HG02610 (cell line): ENCODE measurements around the gene BANP.
"Not testable (repeated sequence)": the region's sequence is repeated elsewhere in the genome, so short reads cannot be mapped to it uniquely, and the experiment has no call there.

Source experiments
- ATAC-seq: cut with Tn5 transposase; IDR thresholded peaks from one replicate; pipeline ENCODE4 v1.9.1; 2021; ENCODE audit warnings: mild to moderate bottlenecking, moderate library complexity; ENCODE audit not compliant: unreplicated experiment

BANP gene

GRCh38 chr16:88114541-88115228 is 163.5 kb downstream of the BANP start:
- ATAC-seq: not testable (repeated sequence)

- ATAC-seq: no peak
These were observed 164.9 kb downstream of the BANP start for GRCh38 chr16:88116121-88116520.

GRCh38 chr16:88117476-88117868 is 166.2 kb downstream of the BANP start:
- ATAC-seq: no peak

DNA sequence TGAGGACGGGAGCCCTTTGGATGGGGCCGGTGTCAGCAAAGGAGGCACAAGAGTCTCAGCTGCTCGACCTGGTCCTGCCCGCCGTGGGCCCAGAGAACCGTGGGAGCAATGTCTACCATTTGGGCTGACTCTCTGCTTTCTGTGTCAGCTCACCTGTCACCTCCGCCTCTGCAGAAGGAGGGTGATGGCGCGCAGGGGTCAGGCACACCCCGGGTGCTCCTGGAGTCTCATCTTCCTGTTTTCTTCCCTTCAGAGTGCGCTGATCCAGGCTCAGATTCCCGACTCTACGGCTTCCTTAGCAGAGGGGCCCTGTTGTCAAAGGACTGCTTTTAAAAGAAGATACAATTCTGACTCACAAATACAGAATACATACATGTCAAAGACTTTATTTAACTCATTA is 167.1 kb downstream of the BANP start:
- no peak for ATAC-seq

GRCh38 chr16:88118852-88119741 is 167.9 kb downstream of the BANP start:
- ATAC-seq: not testable (repeated sequence)

GRCh38 chr16:88119881-88120751 is 168.9 kb downstream of the BANP start:
- not testable (repeated sequence) for ATAC-seq

DNA sequence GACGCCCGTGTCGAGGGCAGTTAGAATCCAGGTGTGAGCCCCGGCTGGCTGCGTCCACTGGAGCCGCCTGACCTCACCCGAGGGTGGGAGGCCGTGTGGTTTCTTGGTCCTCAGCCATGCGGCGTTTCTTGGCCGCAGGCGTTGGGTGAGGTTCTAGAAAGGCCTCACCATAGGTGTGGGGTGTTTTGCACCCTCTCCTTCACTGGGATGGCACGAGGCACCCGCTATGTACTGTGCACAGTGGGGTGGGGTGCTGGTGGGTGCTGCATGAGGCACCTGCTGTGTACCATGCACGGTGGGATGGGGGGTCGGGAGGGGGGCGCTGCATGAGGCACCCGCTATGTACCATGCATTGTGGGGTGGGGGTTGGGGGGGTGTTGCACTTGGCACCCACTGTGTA is 169.6 kb downstream of the BANP start:
- ATAC-seq: no peak

GRCh38 chr16:88121391-88121790 is 170.2 kb downstream of the BANP start:
- not testable (repeated sequence) for ATAC-seq

GRCh38 chr16:88121886-88122580 is 170.8 kb downstream of the BANP start:
- ATAC-seq: no peak
